Hepatocyte (in vitro differentiated cells): ENCODE measurements around the gene NIPSNAP2. TPM values are rescaled to one million over a fixed set of nuclear protein-coding genes. Genes with fewer than 3 reads are reported as not detected.

Source experiments
- DNase-seq: peaks from one replicate; pipeline ENCODE4 v3.0.0-alpha.2; 2016; ENCODE audit warnings: low spot score
- H2AFZ ChIP-seq: fragments of 200-600 bp; sonication (generic); 2 replicates; pipeline ENCODE4 v1.6.0; 2016; ENCODE audit warnings: antibody characterized with exemption, mild to moderate bottlenecking
- H3K27ac ChIP-seq: fragments of 200-600 bp; sonication (generic); 2 replicates; pipeline ENCODE4 v1.5.1; 2016; ENCODE audit warnings: mild to moderate bottlenecking
- H3K27me3 ChIP-seq: fragments of 200-600 bp; sonication (generic); 2 replicates; pipeline ENCODE4 v1.6.1; 2016
- H3K36me3 ChIP-seq: fragments of 200-600 bp; sonication (generic); replicated peaks from 2 replicates; pipeline ENCODE4 v1.5.1; 2016; ENCODE audit warnings: low read depth; ENCODE audit not compliant: insufficient read depth
- H3K4me1 ChIP-seq: fragments of 200-600 bp; sonication (generic); 2 replicates; pipeline ENCODE4 v1.5.1; 2016; ENCODE audit warnings: mild to moderate bottlenecking, moderate library complexity; ENCODE audit not compliant: insufficient read depth
- H3K4me2 ChIP-seq: fragments of 200-600 bp; sonication (generic); 2 replicates; pipeline ENCODE4 v1.6.0; 2016
- H3K4me3 ChIP-seq: fragments of 200-600 bp; sonication (generic); 2 replicates; pipeline ENCODE4 v1.5.1; 2016; ENCODE audit warnings: mild to moderate bottlenecking
- H3K79me2 ChIP-seq: fragments of 200-600 bp; sonication (generic); 2 replicates; pipeline ENCODE4 v1.6.0; 2017; ENCODE audit warnings: mild to moderate bottlenecking
- H3K9me2 ChIP-seq: fragments of 200-600 bp; sonication (generic); replicated peaks from 2 replicates; pipeline ENCODE4 v1.6.0; 2017; ENCODE audit warnings: mild to moderate bottlenecking; ENCODE audit not compliant: insufficient read depth
- H3K9me3 ChIP-seq: fragments of 200-600 bp; sonication (generic); 2 replicates; pipeline ENCODE4 v1.5.1; 2016; ENCODE audit warnings: low read depth, mild to moderate bottlenecking
- H4K20me1 ChIP-seq: fragments of 200-600 bp; sonication (generic); 2 replicates; pipeline ENCODE4 v1.6.0; 2016; ENCODE audit warnings: mild to moderate bottlenecking; ENCODE audit not compliant: insufficient read depth, poor library complexity, severe bottlenecking
- EZH2 ChIP-seq: fragments of 200-600 bp; sonication (generic); IDR thresholded peaks from 2 replicates; pipeline ENCODE4 v1.6.1; 2016; ENCODE audit warnings: antibody characterized with exemption, mild to moderate bottlenecking, borderline replicate concordance
- EZH2phosphoT487 ChIP-seq: fragments of 200-600 bp; sonication (generic); IDR thresholded peaks from one replicate; pipeline ENCODE4 v1.6.1; 2018; ENCODE audit warnings: antibody characterized with exemption, mild to moderate bottlenecking, low read depth, moderate library complexity; ENCODE audit not compliant: unreplicated experiment, severe bottlenecking
- WGBS: methylation state at CpG from one replicate; pipeline ENCODE4 v1.1.6; 2016; ENCODE audit warnings: low lambda C conversion rate; ENCODE audit errors: missing lambda C conversion rate; 5-methylcytosine and 5-hydroxymethylcytosine counted together
- polyA plus RNA-seq: library from polyadenylated mRNA; unstranded; fragments of >200 nt; fragmentation: Nextera tagmentation; extraction: Ambion mirVana; gene quantifications from 2 replicates; pipeline ENCODE4 v1.2.1, GENCODE V29; 2016
- total RNA-seq: library from RNA; depleted of rRNA; stranded (reverse); fragments of >200 nt; gene quantifications from 2 replicates; pipeline ENCODE4 v1.2.3, GENCODE V29; 2014
- TF ChIP-seq, protein P1 (sequence below): fragments of 200-600 bp; sonication (generic); IDR thresholded peaks from 2 replicates; pipeline ENCODE4 v1.5.1; 2016; ENCODE audit warnings: antibody characterized with exemption, mild to moderate bottlenecking; ENCODE audit not compliant: poor library complexity

NIPSNAP2 gene
- total and polyA plus RNA-seq, 2 experiments from 2014 or later = 47.6 to 51.6 TPM

DNA sequence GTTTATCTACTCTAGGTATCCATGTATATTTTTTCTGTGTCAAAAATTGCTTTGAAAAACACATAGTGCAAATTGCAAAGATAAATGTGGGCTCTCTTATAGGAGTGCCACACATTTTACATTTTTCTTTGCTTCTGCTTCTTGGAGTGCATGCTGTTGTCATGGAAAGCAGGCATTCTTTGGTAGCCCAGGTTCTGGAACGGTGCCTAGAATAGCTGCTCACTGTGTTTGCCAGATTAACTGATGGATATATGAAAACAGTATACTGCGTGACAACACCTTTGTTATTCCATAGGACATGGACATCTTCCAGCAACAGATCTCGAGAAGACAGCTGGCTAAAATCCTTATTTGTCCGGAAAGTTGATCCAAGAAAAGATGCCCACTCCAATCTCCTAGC lies 13.4 kb downstream of the NIPSNAP2 start:
- Histone ChIP-seq H4K20me1 (peaks cover 15% of the 10 kb centered on the region), H3K27me3 (no peaks in the 10 kb centered on the region), H3K4me1 (no peaks in the 10 kb centered on the region), H3K27ac (no peak overlapping the region), H3K79me2 (peaks cover 54% of the 10 kb centered on the region), H3K4me2 (no peak overlapping the region), H3K36me3 (no peaks in the 10 kb centered on the region), H3K9me2 (no peaks in the 10 kb centered on the region), H3K9me3 (no peaks in the 10 kb centered on the region), H2AFZ (no peak overlapping the region), H3K4me3 (no peak overlapping the region)
- no peak for DNase-seq
- WGBS = 83% methylated on average over 4 of the region's 4 CpGs
- TF ChIP-seq EZH2phosphoT487 = no peak

DNA sequence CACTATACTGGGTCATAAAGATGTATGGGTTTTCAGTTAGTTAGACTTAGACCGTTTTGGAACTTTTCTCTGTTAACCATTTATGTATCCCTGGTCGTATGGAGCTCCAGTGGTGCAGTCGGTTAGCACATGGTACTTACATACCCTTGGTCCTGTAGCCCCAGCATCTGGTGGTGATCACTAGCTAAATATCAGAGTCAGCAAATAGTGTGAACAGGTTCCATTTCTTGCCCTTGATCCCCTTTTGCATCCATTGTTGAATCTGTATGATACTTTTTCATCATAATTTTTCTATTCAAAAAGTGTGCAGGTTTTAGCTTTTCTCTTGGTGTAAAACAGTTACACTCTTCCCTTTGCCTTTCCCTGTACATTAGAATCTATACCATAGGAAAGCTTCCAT lies 15.9 kb downstream of the NIPSNAP2 start:
- Histone ChIP-seq H3K36me3 (no peaks in the 10 kb centered on the region), H3K9me3 (no peaks in the 10 kb centered on the region), H3K4me2 (no peak overlapping the region), H3K4me1 (no peaks in the 10 kb centered on the region), H4K20me1 (peaks cover 15% of the 10 kb centered on the region), H3K79me2 (peaks cover 31% of the 10 kb centered on the region), H3K27ac (no peak overlapping the region), H3K27me3 (no peaks in the 10 kb centered on the region), H2AFZ (no peak overlapping the region), H3K4me3 (no peak overlapping the region), H3K9me2 (no peaks in the 10 kb centered on the region)
- no peak for DNase-seq
- WGBS = 96% methylated on average over 3 of the region's 3 CpGs
- TF ChIP-seq, protein P1, sequence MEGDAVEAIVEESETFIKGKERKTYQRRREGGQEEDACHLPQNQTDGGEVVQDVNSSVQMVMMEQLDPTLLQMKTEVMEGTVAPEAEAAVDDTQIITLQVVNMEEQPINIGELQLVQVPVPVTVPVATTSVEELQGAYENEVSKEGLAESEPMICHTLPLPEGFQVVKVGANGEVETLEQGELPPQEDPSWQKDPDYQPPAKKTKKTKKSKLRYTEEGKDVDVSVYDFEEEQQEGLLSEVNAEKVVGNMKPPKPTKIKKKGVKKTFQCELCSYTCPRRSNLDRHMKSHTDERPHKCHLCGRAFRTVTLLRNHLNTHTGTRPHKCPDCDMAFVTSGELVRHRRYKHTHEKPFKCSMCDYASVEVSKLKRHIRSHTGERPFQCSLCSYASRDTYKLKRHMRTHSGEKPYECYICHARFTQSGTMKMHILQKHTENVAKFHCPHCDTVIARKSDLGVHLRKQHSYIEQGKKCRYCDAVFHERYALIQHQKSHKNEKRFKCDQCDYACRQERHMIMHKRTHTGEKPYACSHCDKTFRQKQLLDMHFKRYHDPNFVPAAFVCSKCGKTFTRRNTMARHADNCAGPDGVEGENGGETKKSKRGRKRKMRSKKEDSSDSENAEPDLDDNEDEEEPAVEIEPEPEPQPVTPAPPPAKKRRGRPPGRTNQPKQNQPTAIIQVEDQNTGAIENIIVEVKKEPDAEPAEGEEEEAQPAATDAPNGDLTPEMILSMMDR = no peak
- no peak for TF ChIP-seq EZH2
- no peak for TF ChIP-seq EZH2phosphoT487

DNA sequence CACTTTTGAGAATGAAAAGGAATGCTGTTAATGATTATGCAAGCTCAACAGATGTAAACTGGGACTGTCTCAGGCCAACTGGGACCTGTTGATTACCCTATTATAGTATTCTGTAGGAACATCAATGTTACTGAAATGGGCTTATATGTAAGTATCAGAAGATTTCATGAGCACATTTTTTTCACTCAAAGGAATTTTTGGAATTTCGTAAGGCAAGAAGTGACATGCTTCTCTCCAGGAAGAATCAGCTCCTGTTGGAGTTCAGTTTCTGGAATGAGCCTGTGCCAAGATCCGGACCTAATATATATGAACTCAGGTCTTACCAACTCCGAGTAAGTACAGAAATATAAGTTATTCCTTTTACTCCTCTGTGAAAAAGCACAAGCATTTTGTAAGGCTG lies 19.2 kb downstream of the NIPSNAP2 start:
- TF ChIP-seq EZH2phosphoT487 = no peak
- TF ChIP-seq EZH2 = no peak
- DNase-seq = no peak
- H3K27me3 ChIP-seq = no peaks in the 10 kb centered on the region
- no peaks in the 10 kb centered on the region for H3K9me3 ChIP-seq
- peaks cover 6% of the 10 kb centered on the region for H3K79me2 ChIP-seq
- H4K20me1 ChIP-seq = no peaks in the 10 kb centered on the region
- H3K27ac ChIP-seq = no peak overlapping the region
- no peaks in the 10 kb centered on the region for H3K4me1 ChIP-seq
- 83% methylated on average over 3 of the region's 3 CpGs for WGBS
- no peak overlapping the region for H2AFZ ChIP-seq
- H3K9me2 ChIP-seq = no peaks in the 10 kb centered on the region
- no peak overlapping the region for H3K4me2 ChIP-seq
- no peak overlapping the region for H3K4me3 ChIP-seq
- H3K36me3 ChIP-seq = no peaks in the 10 kb centered on the region

DNA sequence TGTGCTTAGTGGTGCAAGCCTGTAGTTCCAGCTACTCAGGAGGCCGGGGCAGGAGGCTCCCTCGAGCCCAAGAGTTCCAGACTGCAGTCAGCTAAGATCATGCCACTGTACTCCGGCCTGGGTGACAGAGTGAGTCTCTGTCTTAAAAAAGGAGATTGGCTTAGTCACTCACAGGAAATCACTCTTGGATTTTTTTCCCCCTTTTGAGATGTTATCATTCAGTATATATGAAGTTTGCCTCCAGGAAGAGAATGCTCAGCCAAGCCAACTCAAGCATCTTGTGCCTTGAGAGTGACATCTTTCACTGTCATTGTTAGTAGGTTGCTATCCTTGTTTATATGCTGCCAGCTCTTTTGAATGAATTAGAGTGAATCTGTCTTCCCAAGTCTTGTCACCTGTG lies 28.0 kb downstream of the NIPSNAP2 start:
- 92% methylated on average over 3 of the region's 3 CpGs for WGBS

More for the DNA sequence above, 28.0 kb downstream of the NIPSNAP2 start:
- H3K27ac ChIP-seq = no peak overlapping the region
- DNase-seq = no peak
- no peaks in the 10 kb centered on the region for H3K36me3 ChIP-seq
- TF ChIP-seq, protein P1 = no peak
- TF ChIP-seq EZH2 = no peak
- no peak for TF ChIP-seq EZH2phosphoT487
- H3K4me3 ChIP-seq = no peak overlapping the region
- H4K20me1 ChIP-seq = no peaks in the 10 kb centered on the region
- H3K9me3 ChIP-seq = no peaks in the 10 kb centered on the region
- no peaks in the 10 kb centered on the region for H3K27me3 ChIP-seq
- no peak overlapping the region for H3K4me2 ChIP-seq
- H3K4me1 ChIP-seq = no peaks in the 10 kb centered on the region
- H3K79me2 ChIP-seq = no peaks in the 10 kb centered on the region
- H2AFZ ChIP-seq = no peak overlapping the region
- no peaks in the 10 kb centered on the region for H3K9me2 ChIP-seq
